HG03439 (cell line): ENCODE data around the gene MEGF8.

Experiments used
- ATAC-seq: cut with Tn5 transposase; IDR thresholded peaks from one replicate; pipeline ENCODE4 v1.9.1; 2021; ENCODE audit warnings: mild to moderate bottlenecking, moderate library complexity; ENCODE audit not compliant: unreplicated experiment

The MEGF8 gene

GRCh38 chr19:42287017-42287826 is 38.2 kb upstream of the MEGF8 start:
- no peak for ATAC-seq

GRCh38 chr19:42287827-42288107 is 37.7 kb upstream of the MEGF8 start:
- ATAC-seq: no peak

- ATAC-seq: no peak
These were observed 37.0 kb upstream of the MEGF8 start for GRCh38 chr19:42288387-42288786.

GRCh38 chr19:42288881-42289555 is 36.4 kb upstream of the MEGF8 start:
- ATAC-seq: no peak

- no peak for ATAC-seq
These were observed 35.8 kb upstream of the MEGF8 start for GRCh38 chr19:42289556-42290041.

GRCh38 chr19:42290136-42290522 is 35.3 kb upstream of the MEGF8 start:
- no peak for ATAC-seq

GRCh38 chr19:42290523-42291434 is 34.7 kb upstream of the MEGF8 start:
- no peak for ATAC-seq

- no peak for ATAC-seq
These were observed 34.0 kb upstream of the MEGF8 start for GRCh38 chr19:42291435-42291810.

- no peak for ATAC-seq
These were observed 33.1 kb upstream of the MEGF8 start for GRCh38 chr19:42292042-42292960.

- ATAC-seq: no peak
These were observed 32.5 kb upstream of the MEGF8 start for GRCh38 chr19:42292963-42293362.

- no peak for ATAC-seq
These were observed 31.9 kb upstream of the MEGF8 start for GRCh38 chr19:42293540-42293939.

- no peak for ATAC-seq
These were observed 31.5 kb upstream of the MEGF8 start for GRCh38 chr19:42293948-42294347.

GRCh38 chr19:42294471-42295137 is 30.8 kb upstream of the MEGF8 start:
- ATAC-seq: no peak

- no peak for ATAC-seq
These were observed 30.1 kb upstream of the MEGF8 start for GRCh38 chr19:42295342-42295741.

- no peak for ATAC-seq
These were observed 29.5 kb upstream of the MEGF8 start for GRCh38 chr19:42295831-42296525.

GRCh38 chr19:42297039-42297438 is 28.4 kb upstream of the MEGF8 start:
- ATAC-seq: no peak

- no peak for ATAC-seq
These were observed 23.7 kb upstream of the MEGF8 start, which contains the start of gene PRR19 for GRCh38 chr19:42301646-42302203. Gene PRR19, plus strand, starts transcription at chr19:42302132. Its CDS starts 7,453 bp downstream, at chr19:42309585.

- no peak for ATAC-seq
These were observed 22.4 kb upstream of the MEGF8 start for GRCh38 chr19:42303101-42303464.

- no peak for ATAC-seq
These were observed 21.6 kb upstream of the MEGF8 start for GRCh38 chr19:42303876-42304275.
